A673 (cell line): ENCODE results near the gene RABGAP1L. TPM values are rescaled to one million over a fixed set of nuclear protein-coding genes. Genes with fewer than 3 reads are reported as not detected.

ENCODE experiments used
- BruUV-seq: library from RNA; stranded (reverse); fragments of 400-500 nt; replicated peaks from 2 replicates; lab custom pipeline; 2021; lab: Mats Ljungman, UMichigan
- CTCF ChIA-PET: fragments of 300-600 bp; sonication (Branson Sonifier 250); formaldehyde crosslinking; loops from one replicate; lab custom pipeline; 2022; ENCODE audit warnings: antibody characterized with exemption; lab: Charles Lee
- POLR2A ChIA-PET: fragments of 300-600 bp; sonication (Branson Sonifier 250); formaldehyde crosslinking; loops from one replicate; lab custom pipeline; 2022; ENCODE audit warnings: antibody characterized with exemption; ENCODE audit not compliant: low non-redundant PET; lab: Charles Lee
- DNase-seq: peaks from one replicate; pipeline ENCODE4 v3.0.0-alpha.2; 2015; ENCODE audit warnings: low spot score
- H3K27ac ChIP-seq: fragments of 200-600 bp; sonication (generic); 2 replicates; pipeline ENCODE4 v1.5.1; 2016; ENCODE audit warnings: mixed run types, low read depth, mild to moderate bottlenecking, mixed read lengths, antibody characterized with exemption, low read length; ENCODE audit not compliant: poor library complexity, severe bottlenecking
- H3K27me3 ChIP-seq: fragments of 200-600 bp; sonication (generic); replicated peaks from 2 replicates; pipeline ENCODE4 v1.6.1; 2017; ENCODE audit warnings: mixed run types, low read depth, mild to moderate bottlenecking, mixed read lengths, antibody characterized with exemption, low read length; ENCODE audit not compliant: insufficient read depth, poor library complexity
- H3K36me3 ChIP-seq: fragments of 200-600 bp; sonication (generic); 2 replicates; pipeline ENCODE4 v1.6.1; 2016; ENCODE audit warnings: mixed run types, mild to moderate bottlenecking, mixed read lengths, antibody characterized with exemption, low read length; ENCODE audit not compliant: insufficient read depth, poor library complexity, severe bottlenecking
- H3K4me1 ChIP-seq: fragments of 200-600 bp; sonication (generic); 2 replicates; pipeline ENCODE4 v1.6.1; 2017; ENCODE audit warnings: mixed run types, mild to moderate bottlenecking, mixed read lengths, antibody characterized with exemption, low read length; ENCODE audit not compliant: insufficient read depth, poor library complexity, severe bottlenecking
- H3K4me3 ChIP-seq: fragments of 200-600 bp; sonication (generic); 2 replicates; pipeline ENCODE4 v1.5.1; 2016; ENCODE audit warnings: low read depth, mixed run types, mild to moderate bottlenecking, mixed read lengths, low read length; ENCODE audit not compliant: poor library complexity, severe bottlenecking
- H3K9me3 ChIP-seq: fragments of 200-600 bp; sonication (generic); 2 replicates; pipeline ENCODE4 v1.6.1; 2016; ENCODE audit warnings: mixed run types, low read depth, mild to moderate bottlenecking, mixed read lengths, antibody characterized with exemption, low read length; ENCODE audit not compliant: poor library complexity, severe bottlenecking
- CTCF ChIP-seq: fragments of 300-800, 200-600 bp; sonication (generic); conservative IDR thresholded peaks from 2 replicates; pipeline ENCODE4 v1.5.1; 2017; ENCODE audit warnings: low read depth, mild to moderate bottlenecking, antibody characterized with exemption, low read length, moderate library complexity, mixed read lengths
- EZH2 ChIP-seq: fragments of 200-600 bp; sonication (generic); IDR thresholded peaks from 2 replicates; pipeline ENCODE4 v1.6.1; 2017; ENCODE audit warnings: borderline replicate concordance, low read depth, mild to moderate bottlenecking, mixed read lengths, antibody characterized with exemption, low read length; ENCODE audit not compliant: poor library complexity, severe bottlenecking
- intact Hi-C: fragments of 100-400 bp; cut with micrococcal nuclease; formaldehyde crosslinking; loops from one replicate; pipeline ENCODE4 v1.10.0; 2022; ENCODE audit not compliant: unreplicated experiment
- total RNA-seq: library from RNA; stranded (reverse); gene quantifications from 2 replicates; pipeline ENCODE4 v1.2.3, GENCODE V29; 2021

RABGAP1L gene
- total RNA-seq, 1 experiment from 2014 or later: 19.3 TPM

DNA sequence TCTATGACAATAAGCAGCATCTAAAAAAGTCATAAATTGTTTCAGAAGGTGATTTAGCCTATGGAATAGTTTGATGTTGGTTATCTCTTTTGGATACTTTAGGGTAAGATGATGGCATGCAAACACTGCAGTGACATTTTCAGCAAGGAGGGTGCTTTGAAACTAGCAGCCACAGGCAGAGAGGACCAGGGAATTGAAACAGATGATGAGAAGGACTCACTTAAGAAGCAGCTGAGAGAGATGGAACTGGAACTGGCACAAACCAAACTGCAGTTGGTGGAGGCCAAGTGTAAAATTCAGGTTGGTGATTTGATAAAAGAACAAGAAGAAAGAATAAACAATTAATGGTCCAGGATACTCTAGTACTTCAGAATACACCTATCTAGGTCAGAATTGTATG is 829.2 kb downstream of the RABGAP1L start:
- no peak overlapping the region for H3K4me3 ChIP-seq
- no peaks in the 10 kb centered on the region for H3K36me3 ChIP-seq
- BruUV-seq: no TSS peak
- no peak for DNase-seq
- ChIA-PET POLR2A (no interaction called here), CTCF (no interaction called here)
- no peaks in the 10 kb centered on the region for H3K9me3 ChIP-seq
- intact Hi-C loops: no loop called here
- TF ChIP-seq EZH2 (no peak), CTCF (no peak)
- no peaks in the 10 kb centered on the region for H3K27me3 ChIP-seq
- no peaks in the 10 kb centered on the region for H3K4me1 ChIP-seq
- no peak overlapping the region for H3K27ac ChIP-seq

- H3K36me3 ChIP-seq: no peaks in the 10 kb centered on the region
- POLR2A ChIA-PET: no interaction called here
- no peaks in the 10 kb centered on the region for H3K4me1 ChIP-seq
- intact Hi-C loops: no loop called here
- no TSS peak for BruUV-seq
- no peak for TF ChIP-seq EZH2
- TF ChIP-seq CTCF: no peak
- CTCF ChIA-PET: no interaction called here
- no peak for DNase-seq
- no peak overlapping the region for H3K27ac ChIP-seq
- H3K4me3 ChIP-seq: no peak overlapping the region
- H3K27me3 ChIP-seq: no peaks in the 10 kb centered on the region
- no peaks in the 10 kb centered on the region for H3K9me3 ChIP-seq
Measured at GRCh38 chr1:174988986-174989385, 829.7 kb downstream of the RABGAP1L start.

DNA sequence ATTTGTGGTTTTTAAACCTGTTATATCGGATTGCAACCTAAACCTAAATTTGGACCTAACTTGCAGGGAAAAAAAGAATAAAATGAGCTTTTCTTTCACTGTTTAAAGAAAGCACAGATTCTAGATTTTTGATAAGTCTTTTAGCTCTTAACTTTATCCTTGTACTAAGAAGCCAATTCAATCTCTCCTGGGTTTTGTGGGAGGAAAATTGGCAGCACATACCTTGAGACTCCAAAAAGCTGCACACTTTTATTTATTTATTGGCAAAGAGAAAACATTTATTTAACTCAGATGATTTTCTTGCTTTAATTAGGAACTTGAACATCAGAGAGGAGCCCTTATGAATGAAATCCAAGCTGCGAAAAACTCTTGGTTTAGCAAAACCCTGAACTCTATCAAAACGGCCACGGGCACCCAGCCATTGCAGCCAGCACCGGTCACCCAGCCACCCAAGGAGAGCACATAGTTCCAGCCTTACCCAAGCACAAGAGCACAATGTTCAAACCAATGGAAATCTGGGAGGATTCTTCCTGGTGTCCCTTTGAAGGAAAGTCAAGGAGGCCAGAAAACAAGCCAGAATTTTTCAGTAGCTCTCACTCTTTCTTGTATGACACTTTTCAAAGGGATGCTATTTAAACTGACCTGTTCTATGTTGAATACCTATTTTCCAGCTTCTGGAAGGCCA is 830.4 kb downstream of the RABGAP1L start:
- CTCF ChIA-PET: no interaction called here

More for the DNA sequence above, 830.4 kb downstream of the RABGAP1L start:
- intact Hi-C loops: no loop called here
- TF ChIP-seq EZH2: no peak
- no peak for TF ChIP-seq CTCF
- Histone ChIP-seq H3K27me3 (no peaks in the 10 kb centered on the region), H3K9me3 (no peaks in the 10 kb centered on the region), H3K4me1 (no peaks in the 10 kb centered on the region), H3K36me3 (no peaks in the 10 kb centered on the region), H3K27ac (no peak overlapping the region), H3K4me3 (no peak overlapping the region)
- DNase-seq: no peak
- POLR2A ChIA-PET: no interaction called here
- no TSS peak for BruUV-seq
